GM12874 (cell line): Measurements from ENCODE around the gene PIR.

ENCODE experiments used
- TF ChIP-seq, protein P1 (sequence below): IDR thresholded peaks from 2 replicates; pipeline ENCODE4 v1.5.1; 2011; ENCODE audit warnings: low read depth, mild to moderate bottlenecking, control low read depth, low read length, moderate library complexity; ENCODE audit not compliant: insufficient read depth

Gene PIR

DNA sequence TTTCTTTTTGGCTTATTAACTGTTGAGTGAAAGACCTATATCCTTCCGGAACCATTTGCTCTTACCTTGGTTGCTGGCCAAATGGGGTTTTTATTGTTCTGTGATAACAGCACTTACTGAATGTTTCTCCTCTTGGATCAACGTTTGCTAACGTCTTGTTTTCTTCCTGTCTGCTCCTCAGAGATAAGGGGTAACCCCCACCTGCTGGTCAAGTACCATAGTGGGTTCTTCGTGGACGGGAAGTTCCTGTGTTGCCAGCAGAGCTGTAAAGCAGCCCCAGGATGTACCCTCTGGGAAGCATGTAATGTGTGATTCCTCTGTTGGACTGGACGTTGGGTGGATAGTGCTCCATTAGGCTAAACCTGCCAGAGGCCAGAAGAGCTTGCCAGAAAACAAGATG is 22.8 kb upstream of the PIR start:
- TF ChIP-seq, protein P1, sequence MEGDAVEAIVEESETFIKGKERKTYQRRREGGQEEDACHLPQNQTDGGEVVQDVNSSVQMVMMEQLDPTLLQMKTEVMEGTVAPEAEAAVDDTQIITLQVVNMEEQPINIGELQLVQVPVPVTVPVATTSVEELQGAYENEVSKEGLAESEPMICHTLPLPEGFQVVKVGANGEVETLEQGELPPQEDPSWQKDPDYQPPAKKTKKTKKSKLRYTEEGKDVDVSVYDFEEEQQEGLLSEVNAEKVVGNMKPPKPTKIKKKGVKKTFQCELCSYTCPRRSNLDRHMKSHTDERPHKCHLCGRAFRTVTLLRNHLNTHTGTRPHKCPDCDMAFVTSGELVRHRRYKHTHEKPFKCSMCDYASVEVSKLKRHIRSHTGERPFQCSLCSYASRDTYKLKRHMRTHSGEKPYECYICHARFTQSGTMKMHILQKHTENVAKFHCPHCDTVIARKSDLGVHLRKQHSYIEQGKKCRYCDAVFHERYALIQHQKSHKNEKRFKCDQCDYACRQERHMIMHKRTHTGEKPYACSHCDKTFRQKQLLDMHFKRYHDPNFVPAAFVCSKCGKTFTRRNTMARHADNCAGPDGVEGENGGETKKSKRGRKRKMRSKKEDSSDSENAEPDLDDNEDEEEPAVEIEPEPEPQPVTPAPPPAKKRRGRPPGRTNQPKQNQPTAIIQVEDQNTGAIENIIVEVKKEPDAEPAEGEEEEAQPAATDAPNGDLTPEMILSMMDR, result no peak

DNA sequence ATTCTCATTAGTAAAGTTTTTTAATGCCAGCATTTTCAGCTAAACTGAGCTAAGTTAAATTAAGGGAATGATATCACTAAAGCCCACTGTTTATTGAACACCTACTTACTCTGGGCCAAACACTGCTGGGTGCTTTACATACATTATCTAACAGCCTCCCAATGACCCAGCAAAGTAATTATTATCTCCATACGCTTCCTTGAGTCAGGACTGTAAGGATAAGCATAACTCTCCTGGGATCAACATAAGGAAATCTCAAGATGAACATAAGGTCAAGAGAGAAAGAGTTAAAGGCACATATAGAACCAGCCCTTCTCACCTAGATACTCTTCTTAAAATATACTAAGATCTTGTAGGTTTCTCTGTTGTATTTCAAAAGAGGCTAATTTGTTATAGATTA is 21.1 kb upstream of the PIR start:
- TF ChIP-seq, protein P1, result no peak

GRCh38 chrX:15512401-15512965 is 19.4 kb upstream of the PIR start:
- TF ChIP-seq, protein P1, result no peak

DNA sequence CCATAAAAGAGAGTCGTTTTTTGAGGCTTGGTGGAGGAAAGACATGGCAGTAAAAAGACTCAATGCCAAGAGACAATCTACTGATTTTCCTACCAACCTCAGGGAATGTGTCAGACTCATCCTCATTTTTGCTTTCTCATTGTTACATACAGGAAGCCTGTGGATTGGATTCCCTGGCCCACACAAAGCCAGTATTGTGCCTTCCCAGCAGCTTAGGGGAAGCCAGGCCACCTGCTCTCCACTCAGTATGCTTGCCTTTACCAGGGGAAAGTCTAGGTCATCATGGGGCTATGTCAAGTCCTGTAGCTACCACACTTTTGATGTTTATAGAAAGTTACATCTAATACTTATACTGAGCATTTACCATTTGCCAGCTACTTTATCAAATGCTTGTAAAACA is 18.4 kb upstream of the PIR start:
- TF ChIP-seq, protein P1, result no peak

DNA sequence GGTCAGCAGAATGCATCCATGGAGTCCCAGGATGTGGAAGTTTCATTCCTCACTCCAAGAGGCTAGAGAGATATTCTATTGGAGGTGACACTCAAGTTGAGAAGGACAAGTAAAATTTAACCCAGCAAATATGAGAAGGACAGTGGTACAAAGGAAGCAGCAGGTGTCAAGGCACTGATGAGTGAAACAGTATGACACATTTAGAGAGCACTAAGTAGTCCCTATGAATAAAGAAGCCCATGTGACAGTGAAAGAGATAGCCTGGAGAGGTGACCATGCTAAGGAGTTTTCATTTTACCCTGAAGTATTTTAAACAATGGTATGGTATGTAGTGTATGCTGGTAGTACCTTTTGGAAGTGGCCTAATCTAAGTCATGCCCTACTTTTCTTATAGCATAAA is 16.7 kb upstream of the PIR start:
- TF ChIP-seq, protein P1, result no peak

DNA sequence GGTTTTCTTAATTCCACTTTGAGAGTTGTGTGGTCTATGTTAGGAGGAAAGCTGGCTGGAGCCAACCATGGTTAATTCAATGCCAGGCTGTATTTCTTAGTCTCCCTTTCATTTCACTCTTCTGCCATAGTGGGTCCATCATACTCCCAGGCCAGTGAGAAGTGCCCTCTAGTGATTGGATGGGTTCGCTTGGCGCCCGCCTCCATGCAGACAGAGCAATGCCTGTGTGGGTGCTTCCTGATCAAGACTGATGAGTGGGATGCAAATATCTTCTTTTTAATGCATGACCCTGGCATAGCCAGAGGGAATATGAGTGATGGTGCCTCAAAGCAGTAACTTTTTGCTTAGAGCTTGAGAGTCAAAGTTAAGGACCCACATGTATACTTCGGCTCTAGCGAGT is 13.9 kb upstream of the PIR start:
- TF ChIP-seq, protein P1, result no peak

DNA sequence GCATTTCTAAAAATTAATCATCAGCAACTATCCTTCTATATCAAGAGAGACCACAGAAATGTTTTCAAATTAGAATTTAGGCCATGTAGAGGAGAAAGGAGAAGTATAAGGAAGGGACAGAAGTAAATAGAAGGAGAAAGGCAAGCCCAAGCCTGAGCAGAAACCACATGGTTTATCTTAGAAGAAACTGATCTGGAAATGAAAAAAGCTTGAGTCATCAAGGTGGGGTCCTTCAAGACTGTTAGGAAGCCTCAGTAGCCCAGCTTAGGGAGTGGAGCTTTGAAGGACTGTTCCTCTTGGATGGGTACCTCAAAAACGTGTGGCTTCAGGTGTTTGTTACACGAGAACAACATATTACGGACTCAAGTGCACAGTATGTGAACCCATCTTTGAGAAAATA is 12.0 kb upstream of the PIR start:
- TF ChIP-seq, protein P1, result no peak
